Amniotic stem cell (primary cell): ENCODE data around the gene TMCC2.
A peak's percentile ranks its signal among the peaks of the same experiment; 100 is the strongest.

Experiments
- DNase-seq: peaks from one replicate; lab custom pipeline; 2025; lab: John Stamatoyannopoulos, UW

The TMCC2 gene

DNA sequence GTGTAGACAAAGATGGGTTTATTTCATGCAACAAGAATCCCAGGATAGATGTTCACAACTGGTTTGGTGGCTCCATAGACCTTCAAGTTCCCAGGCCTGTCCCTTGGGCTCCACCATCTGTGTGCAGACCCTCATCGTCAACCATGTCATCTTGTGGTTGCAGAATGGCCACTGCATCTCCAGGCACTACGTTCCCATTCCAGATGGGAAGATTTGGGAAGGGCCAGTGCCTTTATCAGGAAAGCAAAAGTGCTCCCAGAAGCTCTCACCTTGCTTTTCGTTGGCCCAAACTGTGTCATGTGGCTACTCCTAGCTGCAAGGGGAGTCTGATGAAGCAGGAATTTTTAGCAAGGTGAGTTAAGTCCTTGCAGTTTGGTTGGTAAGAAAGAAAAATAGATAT is 12.8 kb downstream of the TMCC2 start:
- no peak for DNase-seq

DNA sequence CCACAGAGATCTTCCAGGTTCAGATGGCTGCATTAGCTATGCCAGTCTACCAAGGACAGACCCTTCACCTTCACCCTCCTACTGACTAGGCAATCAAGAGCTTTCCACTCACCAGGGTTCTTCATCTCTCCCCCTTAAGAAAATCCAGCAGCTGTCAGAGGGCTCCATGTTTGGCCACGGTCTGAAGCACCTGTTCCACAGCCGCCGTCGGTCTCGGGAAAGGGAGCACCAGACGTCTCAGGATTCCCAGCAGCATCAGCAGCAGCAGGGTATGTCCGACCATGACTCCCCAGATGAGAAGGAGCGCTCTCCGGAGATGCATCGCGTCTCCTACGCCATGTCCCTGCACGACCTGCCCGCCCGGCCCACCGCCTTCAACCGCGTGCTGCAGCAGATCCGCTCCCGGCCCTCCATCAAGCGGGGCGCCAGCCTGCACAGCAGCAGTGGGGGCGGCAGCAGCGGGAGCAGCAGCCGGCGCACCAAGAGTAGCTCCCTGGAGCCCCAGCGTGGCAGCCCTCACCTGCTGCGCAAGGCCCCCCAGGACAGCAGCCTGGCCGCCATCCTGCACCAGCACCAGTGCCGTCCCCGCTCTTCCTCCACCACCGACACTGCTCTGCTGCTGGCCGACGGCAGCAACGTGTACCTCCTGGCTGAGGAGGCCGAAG is 13.8 kb downstream of the TMCC2 start:
- no peak for DNase-seq

DNA sequence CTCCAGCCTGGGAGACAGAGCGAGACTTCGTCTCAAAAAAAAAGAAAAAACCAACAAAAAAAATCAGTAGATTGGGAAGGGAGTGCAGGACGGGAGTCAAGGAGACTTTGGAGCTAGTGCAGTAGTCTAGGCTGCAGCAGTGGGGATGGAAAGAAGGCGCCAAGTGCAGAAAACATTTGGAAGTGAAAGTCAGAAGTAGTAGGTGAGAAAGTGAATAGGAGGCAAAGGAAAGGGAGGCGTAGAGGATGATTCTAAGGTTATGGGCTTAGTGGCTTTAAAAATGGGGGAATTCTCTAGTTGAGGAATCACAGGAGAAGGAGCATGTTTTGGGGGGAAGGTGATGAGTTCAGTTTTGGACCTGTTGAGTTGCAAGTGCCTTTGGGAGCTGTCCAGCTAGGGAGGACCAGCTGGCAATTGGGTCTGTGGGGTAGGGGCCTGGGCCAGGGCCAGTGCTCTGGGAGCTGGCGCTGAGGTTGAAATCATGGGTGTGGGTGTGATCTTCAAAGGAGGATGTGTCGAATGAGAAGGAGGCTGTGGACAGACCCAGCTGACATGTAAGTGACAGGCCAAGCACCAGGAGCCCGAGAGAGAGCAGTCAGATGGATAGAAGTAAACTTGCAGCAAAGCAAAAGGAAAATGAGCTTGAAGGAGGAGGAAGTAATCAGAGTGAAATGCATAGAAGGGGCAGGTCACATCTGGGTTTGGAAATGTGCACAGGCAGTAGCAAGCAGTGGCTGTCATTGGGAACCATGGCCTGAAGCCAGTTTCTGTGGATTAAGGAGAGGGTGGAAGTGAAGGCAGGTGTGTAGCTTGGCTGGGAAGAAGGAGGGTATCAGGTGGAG is 15.8 kb downstream of the TMCC2 start:
- no peak for DNase-seq

DNA sequence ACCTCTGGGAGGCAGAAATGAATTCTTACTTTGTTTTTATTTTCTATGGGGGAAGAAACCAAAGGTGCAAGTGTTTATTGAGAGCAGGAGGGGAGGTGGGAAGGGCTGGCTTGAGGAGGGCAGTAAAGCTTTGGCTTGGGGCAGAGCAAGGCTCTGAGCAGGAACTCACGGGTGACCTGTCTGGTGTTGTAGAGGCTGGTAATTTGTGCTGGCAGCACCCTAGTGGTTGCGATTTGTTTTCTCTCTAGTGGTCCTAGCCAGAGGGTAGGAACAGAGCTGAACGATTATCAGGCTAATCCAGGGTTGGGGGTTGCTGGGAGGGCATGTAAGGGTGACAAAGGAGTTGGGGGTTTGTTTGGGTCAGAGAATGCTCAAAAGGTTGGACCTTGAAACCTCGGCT is 16.6 kb downstream of the TMCC2 start:
- no peak for DNase-seq

DNA sequence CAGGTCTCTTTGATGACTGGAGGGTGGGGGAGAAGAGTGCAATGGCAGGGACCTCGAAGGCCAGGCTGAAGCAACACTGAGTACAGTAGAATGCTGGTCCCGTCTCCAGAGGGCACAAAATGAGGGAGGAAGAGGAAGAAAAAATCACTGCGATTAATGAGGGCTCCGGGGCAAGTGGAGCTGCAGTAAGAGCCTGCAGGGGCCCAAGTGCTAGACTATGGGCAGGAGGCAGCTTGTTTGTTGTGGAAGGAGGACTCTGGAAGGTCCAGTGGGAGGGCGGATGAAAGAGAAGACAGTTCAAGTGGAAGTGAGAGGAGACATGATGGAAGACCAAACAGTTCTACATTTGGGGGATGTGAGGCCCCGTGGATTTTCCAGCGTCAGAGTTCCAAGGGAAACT is 17.4 kb downstream of the TMCC2 start:
- no peak for DNase-seq

DNA sequence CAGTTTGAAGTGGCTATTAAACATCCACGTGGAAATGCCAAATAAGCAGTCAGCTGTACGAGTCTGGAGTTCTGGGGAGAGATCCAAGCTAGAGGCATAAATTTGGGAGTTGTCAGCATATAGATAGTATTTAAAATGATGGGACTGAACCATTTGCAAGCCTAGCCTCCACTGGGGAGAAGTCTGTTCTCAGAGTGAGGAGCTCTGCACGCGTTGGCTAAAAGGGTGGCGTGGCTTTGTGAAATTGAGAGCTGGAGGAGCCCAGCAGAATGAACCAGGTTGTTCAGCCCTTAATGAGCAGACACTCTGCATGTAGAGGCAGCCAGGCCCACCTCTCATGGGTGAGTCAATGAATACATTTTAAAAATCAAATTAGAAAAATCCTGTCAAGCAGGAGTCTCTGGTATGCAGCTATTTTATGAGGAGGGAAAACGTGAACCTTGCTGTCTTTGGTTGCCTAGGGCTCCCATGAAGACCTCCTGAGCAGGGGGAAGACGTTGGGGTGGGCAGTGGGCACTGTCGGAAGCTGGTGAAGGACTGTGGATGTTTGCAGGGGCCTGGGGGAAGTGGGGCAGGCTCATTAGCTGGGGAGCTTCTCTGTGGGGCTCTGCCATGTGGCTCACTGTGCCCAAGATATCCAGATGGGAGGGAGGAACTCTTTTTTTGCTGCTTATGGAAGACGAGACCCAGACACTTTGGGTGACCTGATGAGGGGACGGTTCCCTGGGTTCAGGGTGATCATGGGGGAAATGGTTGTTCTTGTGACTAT is 18.8 kb downstream of the TMCC2 start:
- no peak for DNase-seq

DNA sequence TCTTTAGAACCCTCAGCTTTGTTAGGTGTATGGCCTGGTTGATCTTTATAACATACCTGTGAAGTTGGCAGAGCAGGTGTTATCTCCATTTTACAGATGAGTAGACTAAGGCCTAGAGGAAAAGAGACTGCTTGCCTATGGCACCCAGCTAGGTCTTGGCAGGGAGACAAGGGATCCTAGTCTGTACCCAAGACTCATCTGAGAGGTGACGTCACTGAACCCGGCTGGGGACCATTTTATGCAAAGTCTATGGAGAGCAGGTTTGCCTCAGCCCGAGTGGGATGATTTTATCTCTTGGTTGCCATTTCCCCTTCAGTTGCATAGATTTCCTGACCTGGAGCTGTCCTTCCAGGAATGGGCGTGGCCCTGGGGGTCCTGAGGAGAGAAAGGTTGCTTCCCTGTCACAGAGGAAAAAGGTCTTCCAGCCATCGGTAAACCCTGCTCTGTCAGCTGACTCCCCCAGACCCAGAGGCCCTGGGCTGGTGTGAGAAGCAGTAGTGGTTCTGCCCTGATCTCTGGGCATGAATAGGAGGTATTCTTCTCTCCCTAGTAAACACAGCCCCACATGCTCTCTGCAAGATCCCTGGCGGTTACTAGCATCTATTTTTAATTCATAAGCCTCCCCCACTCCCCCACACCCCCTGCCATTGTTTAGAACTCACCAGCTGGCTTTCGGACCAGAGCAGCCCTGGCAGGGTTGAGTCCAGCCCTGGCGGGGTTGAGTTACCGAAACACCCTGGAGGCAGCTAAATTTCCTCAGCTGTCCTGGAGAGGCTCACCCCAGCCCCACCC is 19.6 kb downstream of the TMCC2 start:
- DNase-seq = no peak

DNA sequence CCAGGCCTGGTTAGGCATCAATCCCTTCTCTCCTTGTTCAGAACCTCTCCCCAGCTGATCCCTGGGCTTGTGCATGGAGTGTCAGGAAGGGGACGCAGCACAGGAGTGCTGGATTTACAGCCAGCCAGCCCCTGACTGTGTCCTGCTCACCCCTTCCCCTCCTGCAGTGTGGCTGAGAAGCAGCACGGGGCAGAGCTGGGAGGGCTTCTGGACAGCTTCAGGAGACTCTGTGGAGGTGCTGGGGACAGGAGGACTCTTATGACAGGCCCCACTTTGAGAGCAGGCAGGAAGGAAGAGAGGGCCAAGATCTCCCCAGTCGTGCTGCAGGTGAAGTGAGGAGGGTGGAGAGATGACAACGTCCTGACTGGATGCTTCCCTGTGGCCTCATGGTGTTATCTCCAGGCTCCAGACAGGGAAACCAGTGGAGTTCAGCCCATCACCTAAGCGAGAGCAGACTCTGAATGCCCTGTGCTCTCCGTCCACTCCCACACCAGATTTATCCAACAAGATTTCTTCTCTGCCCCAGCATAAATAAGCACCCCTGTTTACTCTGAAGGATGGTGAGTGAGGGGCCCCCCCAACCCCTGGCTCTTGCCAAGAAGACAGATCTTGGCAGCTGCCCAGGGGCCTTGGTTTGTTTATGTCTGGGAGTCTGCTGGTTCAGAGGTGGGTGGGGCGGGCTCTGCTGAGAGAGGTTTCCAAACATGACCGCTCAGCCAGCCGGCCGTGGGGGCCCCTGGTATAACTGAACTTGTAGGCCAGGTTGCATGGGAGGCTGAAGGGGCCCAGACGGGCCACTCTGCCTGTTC is 21.3 kb downstream of the TMCC2 start:
- DNase-seq = no peak

DNA sequence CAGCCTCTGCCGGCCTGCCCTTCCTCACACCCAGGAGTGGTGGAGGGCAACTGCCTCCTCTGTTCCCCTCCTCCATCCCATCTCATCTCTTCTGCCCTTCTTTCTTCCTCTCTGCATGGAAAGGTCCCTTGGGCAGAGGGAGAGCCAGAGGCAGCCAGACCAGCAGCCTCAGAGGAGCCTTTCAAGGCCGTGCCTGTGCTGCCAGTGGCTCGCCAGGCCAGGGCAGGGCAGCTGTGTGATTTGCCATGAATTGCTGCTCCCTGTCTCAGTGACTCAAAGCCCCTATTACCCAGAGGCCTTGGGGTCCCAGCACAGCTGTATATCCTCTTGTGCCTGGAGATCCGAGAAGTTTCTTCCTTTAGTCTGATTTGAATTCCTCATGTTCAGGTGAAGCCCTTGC is 21.9 kb downstream of the TMCC2 start:
- no peak for DNase-seq

DNA sequence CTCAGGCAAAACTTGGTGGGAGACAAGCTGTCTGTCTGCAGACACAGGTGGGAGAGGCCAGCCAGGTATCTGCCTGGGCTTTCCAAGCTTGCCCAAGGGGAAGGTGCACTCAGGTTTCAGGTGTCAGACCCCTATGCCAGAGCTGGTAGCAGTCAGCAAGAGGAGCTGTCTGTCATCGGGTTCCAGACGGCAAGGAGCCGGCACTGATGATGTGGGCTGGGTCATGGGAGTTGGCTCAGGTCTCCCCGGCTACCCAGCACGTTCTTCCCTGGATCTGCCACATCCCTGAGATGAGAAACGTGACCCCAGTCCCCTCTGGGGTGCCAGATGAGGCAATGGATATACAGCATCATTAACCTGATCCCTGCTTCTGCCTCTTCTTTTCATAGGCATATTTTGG is 23.0 kb downstream of the TMCC2 start:
- DNase-seq = no peak

DNA sequence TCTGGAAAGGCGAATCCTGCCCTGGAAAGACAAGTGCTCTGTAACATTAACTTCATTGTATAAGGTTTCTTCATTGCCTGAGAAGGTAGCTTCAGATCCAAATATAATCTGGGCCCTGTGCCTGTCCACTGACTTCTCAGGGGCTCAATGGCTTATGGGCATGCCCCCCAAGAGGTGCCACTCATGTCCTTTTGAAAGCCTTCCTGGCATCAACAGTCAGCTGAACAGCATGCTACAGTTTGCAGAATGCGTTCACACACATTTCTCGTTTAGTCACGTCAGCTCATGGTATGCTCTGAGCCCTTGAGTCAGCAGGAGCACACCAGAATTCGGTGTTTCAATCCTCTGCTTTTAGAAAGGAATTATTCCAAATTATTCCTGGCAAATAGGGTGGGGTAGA is 23.8 kb downstream of the TMCC2 start:
- DNase-seq = no peak

DNA sequence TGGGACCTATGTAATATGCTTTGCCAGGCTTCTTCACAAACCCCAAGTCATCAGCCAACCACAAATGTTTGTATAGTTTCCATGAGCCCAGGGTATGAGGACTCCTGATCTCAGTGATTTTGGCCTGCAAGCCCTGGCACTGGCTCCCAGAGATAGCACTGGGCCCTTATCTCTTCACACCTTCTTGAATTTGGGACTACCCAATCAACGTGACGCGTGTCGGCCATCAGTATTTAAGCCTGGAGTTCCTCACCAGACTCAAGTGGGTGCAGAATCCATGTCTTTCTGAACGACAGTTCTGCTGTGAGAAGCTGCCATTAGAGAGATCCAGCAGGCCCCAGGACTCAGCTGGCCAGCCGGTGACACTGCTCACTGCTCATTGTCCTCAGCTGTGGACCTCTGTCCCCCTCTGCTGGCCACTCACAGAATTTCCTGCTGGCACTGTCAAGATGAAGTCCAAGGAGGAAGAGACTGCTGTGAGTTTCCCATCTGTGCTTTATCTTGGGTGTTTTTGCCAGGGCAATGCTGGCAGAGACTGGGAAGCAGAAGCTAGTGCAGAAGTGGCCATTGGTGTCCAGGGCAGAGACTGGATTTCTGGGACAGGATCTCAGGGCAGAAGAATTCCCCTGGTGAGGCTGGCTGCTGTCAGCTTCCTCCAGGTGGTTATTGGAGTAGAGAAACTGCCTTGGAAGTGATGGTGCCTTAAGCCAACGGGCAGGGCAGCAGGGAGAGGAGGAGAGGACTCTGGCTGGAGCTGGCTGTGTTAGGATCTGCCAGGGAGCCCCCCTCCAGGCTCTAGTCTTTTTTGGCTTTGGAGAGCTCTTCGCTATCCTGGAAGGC is 28.4 kb downstream of the TMCC2 start:
- DNase-seq = peak; percentile 35

DNA sequence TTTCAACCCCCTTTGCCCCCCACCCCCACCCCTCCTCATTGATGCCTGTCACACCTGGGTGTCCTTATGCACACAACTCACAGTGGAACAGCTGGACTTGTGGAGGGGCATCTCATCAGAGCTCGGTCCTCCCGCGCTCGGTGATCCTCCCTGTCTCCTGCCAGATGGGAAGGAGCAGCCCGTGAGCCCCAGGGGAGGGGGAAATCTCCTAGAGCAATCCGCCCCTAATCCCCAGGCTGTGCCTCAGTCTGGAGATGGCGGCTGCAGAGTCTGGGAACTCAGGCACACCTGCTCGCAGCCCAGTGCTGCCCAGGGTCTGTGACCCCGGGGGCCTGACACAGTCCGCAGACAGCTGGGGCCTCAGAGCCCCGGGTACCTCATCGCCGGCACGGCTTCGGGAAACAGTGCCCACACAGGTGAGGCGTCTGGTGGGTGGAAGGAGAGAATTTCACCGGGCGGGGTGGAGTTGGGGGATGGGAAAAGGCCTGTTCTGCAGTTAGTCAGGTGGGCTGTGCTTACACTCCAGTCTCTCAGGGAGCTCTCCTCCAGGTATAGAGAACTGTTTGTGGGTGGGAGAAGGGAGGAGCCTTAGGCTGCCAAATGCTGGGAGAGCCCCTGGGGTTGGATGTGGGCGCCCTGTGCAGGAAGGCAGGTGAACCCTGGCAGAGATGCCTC is 29.3 kb downstream of the TMCC2 start:
- DNase-seq = no peak

DNA sequence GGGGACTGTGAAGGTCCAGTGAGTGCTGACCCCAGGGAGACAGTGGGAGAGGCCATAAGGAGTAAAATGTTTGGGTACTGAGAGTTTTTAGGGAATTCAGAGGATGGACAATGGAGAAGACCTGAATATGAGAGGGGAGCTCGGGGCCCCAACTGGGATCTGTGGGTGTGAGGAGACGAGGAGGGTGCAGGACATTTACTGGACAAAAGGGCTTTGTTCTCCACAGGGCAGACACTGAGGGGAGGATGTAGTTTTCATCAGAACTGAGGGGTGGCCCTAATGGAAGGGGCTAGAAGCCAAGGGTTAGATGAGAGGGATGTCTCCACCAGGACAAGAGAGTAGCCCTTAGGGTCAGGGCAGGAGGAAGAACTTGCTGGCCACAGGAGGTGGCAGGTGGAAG is 30.0 kb downstream of the TMCC2 start:
- DNase-seq = no peak

DNA sequence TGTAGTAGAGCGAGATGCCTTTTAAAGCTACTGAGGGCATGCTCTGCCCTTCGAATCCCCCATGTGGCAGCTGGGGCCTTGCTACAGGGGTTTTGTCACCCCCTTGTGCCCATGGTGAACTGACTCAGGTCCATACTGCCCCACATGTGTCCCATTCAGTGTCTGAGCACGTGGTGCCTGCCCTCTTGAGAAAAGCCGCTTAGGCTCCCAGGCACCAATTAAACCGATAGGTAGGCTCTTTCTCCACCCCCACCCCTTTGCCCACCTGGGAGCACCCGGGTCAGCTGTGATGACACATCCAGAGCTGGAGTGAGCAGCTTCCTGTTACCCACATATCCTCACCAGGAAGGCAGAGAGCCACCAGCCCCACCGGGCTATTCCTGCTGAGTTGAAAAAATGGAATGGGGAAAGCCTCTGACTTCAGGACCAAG is 30.5 kb downstream of the TMCC2 start:
- no peak for DNase-seq

DNA sequence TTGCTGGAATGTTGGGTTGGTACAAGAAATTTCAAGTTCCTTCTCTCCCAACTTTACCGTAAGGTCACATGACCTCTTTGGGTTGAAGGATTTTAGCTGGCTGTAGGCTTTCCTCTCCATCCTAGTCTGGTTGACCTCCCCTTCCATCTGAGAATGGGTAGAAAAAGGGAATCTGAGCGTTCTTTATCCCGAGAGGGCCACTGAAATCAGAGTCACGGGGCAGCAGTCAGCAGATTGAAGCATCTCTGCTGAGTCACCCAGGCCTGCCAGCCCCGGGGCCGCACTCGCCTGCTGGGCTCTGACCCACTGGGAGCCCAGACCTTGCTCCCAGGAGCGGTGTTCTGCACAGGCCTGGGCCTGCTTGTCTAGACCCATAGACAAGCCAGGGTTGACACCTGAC is 31.0 kb downstream of the TMCC2 start:
- DNase-seq = no peak

DNA sequence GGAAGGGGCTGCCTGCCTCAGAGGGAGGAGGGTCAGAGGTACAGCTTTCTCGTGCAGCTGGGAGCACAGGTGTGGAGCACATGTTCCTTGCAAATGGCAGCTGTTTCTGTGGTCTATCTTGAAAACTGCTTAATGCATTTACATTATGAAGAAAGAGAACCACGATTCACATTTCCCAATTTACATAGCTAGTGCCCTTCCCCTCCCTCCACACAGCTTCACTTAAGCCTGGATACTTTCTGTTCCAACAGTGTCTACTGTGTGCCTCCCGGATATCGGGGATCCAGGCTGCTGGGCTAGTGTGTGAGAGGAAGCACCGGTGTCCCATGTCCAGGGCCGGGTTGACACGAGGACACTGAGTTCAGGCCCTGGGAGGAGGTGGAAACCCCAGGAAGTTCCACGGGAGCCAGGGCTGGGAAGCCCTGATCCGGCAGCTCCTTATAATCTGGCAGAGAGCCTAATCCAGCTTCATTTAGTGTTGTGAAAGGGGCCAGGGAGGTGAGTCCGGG is 31.6 kb downstream of the TMCC2 start:
- no peak for DNase-seq

DNA sequence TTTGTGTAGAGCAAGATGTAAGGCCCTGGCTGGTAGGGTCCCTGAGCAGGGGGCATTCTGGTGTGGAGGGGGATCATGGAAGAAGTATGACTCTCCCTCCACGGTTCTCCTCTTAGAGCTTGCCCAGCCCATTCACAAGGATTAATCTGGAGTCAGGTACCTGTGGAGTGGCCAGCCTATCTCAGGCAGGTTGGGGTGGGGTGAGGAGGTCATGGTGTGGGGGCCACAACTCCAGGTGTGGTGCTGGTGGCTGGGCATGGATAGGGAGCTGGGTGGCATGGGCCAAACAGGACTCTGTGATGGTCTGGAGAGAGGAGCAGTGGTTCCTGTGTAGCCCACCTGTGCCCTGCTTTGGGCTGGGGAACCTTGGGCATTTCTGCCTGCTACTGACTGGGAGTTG is 32.3 kb downstream of the TMCC2 start:
- DNase-seq = no peak

DNA sequence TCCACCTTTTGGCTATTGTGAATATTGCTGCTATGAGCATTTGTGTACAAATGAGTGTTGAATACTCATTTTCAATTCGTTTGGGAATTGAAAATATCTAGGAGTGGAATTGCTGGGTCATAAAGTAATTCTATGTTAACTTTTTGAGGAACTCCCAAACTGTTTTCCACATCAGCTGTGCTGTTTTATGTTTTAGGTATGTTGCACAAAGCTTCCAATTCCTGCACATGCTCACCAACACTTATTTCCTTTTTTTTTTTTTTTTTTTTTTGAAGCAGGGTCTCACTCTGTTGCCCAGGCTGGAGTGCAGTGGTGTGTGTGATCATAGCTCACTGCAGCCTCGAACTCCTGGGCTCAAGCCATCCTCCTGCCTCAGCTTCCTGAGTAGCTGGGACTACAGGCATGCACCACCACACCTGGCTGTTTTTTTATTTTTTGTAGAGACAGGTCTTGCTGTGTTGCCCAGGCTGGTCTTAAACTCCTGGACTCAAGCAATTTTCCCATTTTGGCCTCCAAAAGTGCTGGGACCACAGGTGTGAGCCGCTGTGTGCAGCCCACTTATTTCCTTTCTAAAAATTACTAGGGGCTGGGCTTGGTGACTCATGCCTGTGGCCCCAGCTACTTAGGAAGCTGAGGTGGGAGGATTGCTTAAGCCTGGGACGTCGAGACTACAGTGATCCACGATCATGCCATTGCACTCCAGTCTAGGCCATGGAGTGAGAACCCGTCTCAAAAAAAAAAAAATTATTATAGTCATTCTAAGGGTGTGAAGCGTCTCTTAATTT is 33.4 kb downstream of the TMCC2 start:
- no peak for DNase-seq
